Upper lobe of right lung (tissue), 1 donor: ENCODE data around the gene FBLN1. TPM values are rescaled to one million over a fixed set of nuclear protein-coding genes. Genes with fewer than 3 reads are reported as not detected.
"Not testable (repeated sequence)": the region's sequence is repeated elsewhere in the genome, so short reads cannot be mapped to it uniquely, and the experiment has no call there.

Source experiments
- ATAC-seq: fragments of 200-7000 bp; cut with Tn5 transposase; one replicate; pipeline ENCODE4 v1.9.1; 2020; ENCODE audit warnings: mild to moderate bottlenecking, moderate library complexity
- DNase-seq: peaks from one replicate; pipeline ENCODE4 v3.0.0-alpha.2; 2020
- H3K27ac ChIP-seq: fragments of 200-600 bp; one replicate; pipeline ENCODE4 v1.8.0; 2022
- H3K27me3 ChIP-seq: fragments of 200-600 bp; one replicate; pipeline ENCODE4 v1.8.0; 2022; ENCODE audit warnings: mild to moderate bottlenecking
- H3K36me3 ChIP-seq: fragments of 200-600 bp; one replicate; pipeline ENCODE4 v1.8.0; 2022
- H3K4me1 ChIP-seq: fragments of 200-600 bp; one replicate; pipeline ENCODE4 v1.8.0; 2022
- H3K4me3 ChIP-seq: fragments of 200-600 bp; one replicate; pipeline ENCODE4 v1.8.0; 2022; ENCODE audit warnings: mild to moderate bottlenecking
- H3K9me3 ChIP-seq: fragments of 200-600 bp; one replicate; pipeline ENCODE4 v1.8.0; 2022
- CTCF ChIP-seq: fragments of 200-600 bp; IDR thresholded peaks from one replicate; pipeline ENCODE4 v1.8.0; 2022; ENCODE audit warnings: antibody characterized with exemption
- intact Hi-C: fragments of 100-400 bp; cut with DNase I; formaldehyde crosslinking; loops from one replicate; pipeline ENCODE4 v1.11.0; 2022
- total RNA-seq: library from RNA; stranded (reverse); fragmentation: NEBNext Ultra II Directional; extraction: Animal tissue kit (Norgen Biotek cat#: 25700); gene quantifications from one replicate; pipeline ENCODE4 v1.2.1, GENCODE V29; 2021
- donor health status: DM: no; HTN: yes; CAD: no; lungs with severe emphysema.

FBLN1 gene
- total RNA-seq, 1 donor from 2014 or later: 272 TPM

- TF ChIP-seq CTCF: no peak
- Histone ChIP-seq H3K36me3 (no peaks in the 10 kb centered on the region), H3K9me3 (no peaks in the 10 kb centered on the region), H3K27ac (no peak overlapping the region), H3K4me1 (peaks cover 14% of the 10 kb centered on the region), H3K4me3 (no peak overlapping the region), H3K27me3 (no peaks in the 10 kb centered on the region)
- intact Hi-C loops: no loop called here
- no peak for ATAC-seq
- DNase-seq: no peak
These were observed 39.4 kb downstream of the FBLN1 start for GRCh38 chr22:45542001-45542520.

DNA sequence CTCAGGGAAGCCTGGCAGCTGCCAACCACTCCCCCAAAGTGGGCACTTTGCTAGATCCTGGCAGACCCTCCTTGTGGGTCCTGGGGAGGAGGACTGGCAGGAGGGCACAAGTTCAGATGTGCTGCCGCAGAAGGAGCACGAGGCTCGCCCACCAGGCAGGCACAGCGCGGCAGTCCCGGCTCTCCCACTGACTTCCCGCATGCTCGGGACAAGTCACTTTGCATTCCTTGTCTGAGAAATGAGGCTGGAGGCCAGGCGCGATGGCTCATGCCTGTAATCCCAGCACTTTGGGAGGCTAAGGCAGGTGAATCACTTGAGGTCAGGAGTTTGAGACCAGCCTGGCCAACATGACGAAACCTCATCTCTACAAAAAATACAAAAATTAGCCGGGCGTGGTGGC lies 40.1 kb downstream of the FBLN1 start:
- H3K9me3 ChIP-seq, ATAC-seq, H3K36me3 ChIP-seq, H3K27ac ChIP-seq, H3K4me3 ChIP-seq, DNase-seq, H3K27me3 ChIP-seq, intact Hi-C loops, H3K4me1 ChIP-seq: not testable (repeated sequence)

- intact Hi-C loops: no loop called here
These were observed 40.6 kb downstream of the FBLN1 start for GRCh38 chr22:45543243-45543642.

DNA sequence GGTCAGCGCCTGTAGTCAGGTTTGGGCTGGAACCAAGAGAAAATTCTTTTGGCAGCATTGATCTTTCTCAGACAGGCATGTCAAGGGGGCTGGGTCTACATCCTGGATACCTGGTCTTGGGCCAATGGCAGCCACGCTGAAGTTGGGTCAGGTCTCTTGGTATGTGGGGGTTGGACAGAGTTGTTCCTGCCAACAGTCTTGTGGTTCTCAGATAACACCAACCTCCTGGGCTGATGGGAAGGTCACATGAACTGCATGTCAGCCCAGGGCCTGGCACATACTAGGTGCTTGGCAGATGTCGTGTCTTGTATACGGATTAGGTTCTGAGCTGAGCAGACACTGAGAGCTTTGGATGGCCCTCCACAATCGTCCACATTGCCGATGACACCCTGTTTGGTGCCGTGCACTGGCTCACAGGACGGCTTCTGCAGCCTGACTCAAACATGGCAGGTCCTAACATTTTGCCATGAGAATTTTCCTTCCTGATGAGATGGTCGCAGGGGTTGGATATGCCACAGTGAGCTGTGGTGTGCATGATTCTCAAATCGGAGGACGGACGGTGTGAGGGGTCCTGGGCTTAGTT lies 42.0 kb downstream of the FBLN1 start:
- Histone ChIP-seq H3K27me3 (no peaks in the 10 kb centered on the region), H3K4me1 (no peaks in the 10 kb centered on the region), H3K4me3 (no peak overlapping the region), H3K27ac (no peak overlapping the region), H3K36me3 (no peaks in the 10 kb centered on the region), H3K9me3 (no peaks in the 10 kb centered on the region)
- no peak for ATAC-seq
- TF ChIP-seq CTCF: no peak
- no peak for DNase-seq
- intact Hi-C loops: no loop called here

More at GRCh38 chr22:45543243-45543642, 40.6 kb downstream of the FBLN1 start:
- Histone ChIP-seq H3K4me3 (no peak overlapping the region), H3K27me3 (no peaks in the 10 kb centered on the region), H3K9me3 (no peaks in the 10 kb centered on the region), H3K4me1 (peaks cover 4% of the 10 kb centered on the region), H3K36me3 (no peaks in the 10 kb centered on the region), H3K27ac (no peak overlapping the region)
- DNase-seq (no peak), ATAC-seq (no peak)
- TF ChIP-seq CTCF: no peak

DNA sequence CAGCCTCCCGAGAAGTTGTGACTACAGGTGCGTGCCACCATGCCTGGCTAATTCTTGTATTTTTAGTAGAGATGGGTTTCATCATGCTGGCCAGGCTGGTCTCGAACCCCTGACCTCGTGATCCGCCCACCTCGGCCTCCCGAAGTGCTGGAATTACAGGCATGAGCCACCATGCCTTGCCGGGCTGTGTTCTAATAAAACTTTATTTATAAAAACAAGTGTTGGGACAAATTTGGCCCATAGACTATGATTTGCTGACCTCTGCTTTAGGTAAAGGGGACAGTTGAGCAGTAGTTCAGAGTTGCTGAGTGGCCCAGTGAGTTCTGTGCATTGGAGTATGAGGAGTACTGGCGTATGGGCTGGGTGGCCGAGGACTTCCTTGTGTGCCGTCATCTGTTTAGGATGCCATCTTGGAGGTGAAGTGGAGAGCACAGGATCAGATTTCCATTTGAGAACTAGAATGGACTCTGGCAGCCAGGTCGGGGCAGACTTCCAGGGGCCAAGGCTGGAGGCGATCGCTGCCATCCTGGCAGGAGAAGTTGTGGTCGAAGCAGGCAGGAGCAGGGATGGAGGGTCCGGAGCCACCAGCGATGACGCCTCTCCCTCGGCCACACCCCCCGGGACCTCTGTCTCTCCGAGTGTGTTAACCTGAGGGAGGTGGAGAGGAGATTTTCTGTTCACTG lies 43.8 kb downstream of the FBLN1 start:
- DNase-seq: no peak
- intact Hi-C loops: no loop called here
- Histone ChIP-seq H3K27me3 (no peaks in the 10 kb centered on the region), H3K36me3 (no peaks in the 10 kb centered on the region), H3K4me1 (peaks cover 3% of the 10 kb centered on the region), H3K9me3 (no peaks in the 10 kb centered on the region), H3K27ac (no peak overlapping the region), H3K4me3 (no peak overlapping the region)
- no peak for TF ChIP-seq CTCF
- no peak for ATAC-seq

DNA sequence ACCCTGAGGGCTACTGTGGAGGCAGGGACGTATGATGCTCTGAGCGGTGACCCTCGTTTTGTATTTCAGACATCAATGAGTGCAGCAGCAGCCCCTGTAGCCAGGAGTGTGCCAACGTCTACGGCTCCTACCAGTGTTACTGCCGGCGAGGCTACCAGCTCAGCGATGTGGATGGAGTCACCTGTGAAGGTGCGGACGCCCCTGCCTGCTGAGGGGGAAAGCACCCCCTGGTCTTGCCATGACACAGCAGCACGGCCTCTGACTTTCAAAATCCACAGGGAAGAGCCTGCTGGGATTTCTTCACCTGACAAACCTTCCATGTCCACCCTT lies 44.3 kb downstream of the FBLN1 start:
- TF ChIP-seq CTCF: no peak
- H3K27ac ChIP-seq: no peak overlapping the region
- DNase-seq (no peak), ATAC-seq (no peak)
- intact Hi-C loops: no loop called here
- H3K36me3 ChIP-seq: no peaks in the 10 kb centered on the region
- peaks cover 8% of the 10 kb centered on the region for H3K4me1 ChIP-seq
- no peak overlapping the region for H3K4me3 ChIP-seq
- H3K27me3 ChIP-seq: no peaks in the 10 kb centered on the region
- no peaks in the 10 kb centered on the region for H3K9me3 ChIP-seq
